ENCODE measurements around the gene HAT1.

- TF ChIP-seq CTCF (IDR thresholded peaks at IDR 0.05; ENCODE audit: poor library complexity, severe bottlenecking) = no peak
- TF ChIP-seq TAF1 (IDR thresholded peaks at IDR 0.05; ENCODE audit: low read depth) = no peak
- TF ChIP-seq SMC3 (conservative IDR thresholded peaks at IDR 0.05; ENCODE audit: poor library complexity) = no peak
- no peak for TF ChIP-seq EP300 (conservative IDR thresholded peaks at IDR 0.05; ENCODE audit: poor library complexity, severe bottlenecking)
- no peak for TF ChIP-seq RAD21 (conservative IDR thresholded peaks at IDR 0.05)
- no peak for TF ChIP-seq EZH2 (IDR thresholded peaks at IDR 0.05; ENCODE audit: borderline replicate concordance, insufficient read depth, low read length, poor library complexity, severe bottlenecking)
- TF ChIP-seq MXI1 (conservative IDR thresholded peaks at IDR 0.05; ENCODE audit: poor library complexity, severe bottlenecking) = no peak
These were observed 87.6 kb downstream of the HAT1 start for GRCh38 chr2:172009823-172010222.
